Panc1 (cell line): ENCODE measurements around the gene ARID5B. TPM values are rescaled to one million over a fixed set of nuclear protein-coding genes. Genes with fewer than 3 reads are reported as not detected.

ENCODE experiments used
- ATAC-seq: fragments of 200-7000 bp; cut with Tn5 transposase; 2 replicates; pipeline ENCODE4 v1.9.1; 2020; ENCODE audit warnings: mild to moderate bottlenecking, moderate library complexity
- BruUV-seq: library from RNA; stranded (reverse); fragments of 400-500 nt; replicated peaks from 2 replicates; lab custom pipeline; 2021; lab: Mats Ljungman, UMichigan
- CTCF ChIA-PET: fragments of 300-600 bp; sonication (Branson Sonifier 250); formaldehyde crosslinking; loops from one replicate; lab custom pipeline; 2022; ENCODE audit warnings: antibody characterized with exemption; lab: Charles Lee
- POLR2A ChIA-PET: fragments of 300-600 bp; sonication (Branson Sonifier 250); formaldehyde crosslinking; loops from one replicate; lab custom pipeline; 2022; ENCODE audit warnings: antibody characterized with exemption; lab: Charles Lee
- DNase-seq: peaks from one replicate; pipeline ENCODE4 v3.0.0-alpha.2; 2010; ENCODE audit warnings: low read depth, low spot score
- H3K27ac ChIP-seq: 2 replicates; pipeline ENCODE4 v1.5.1; 2011; ENCODE audit warnings: mild to moderate bottlenecking, low read length, inconsistent platforms
- H3K27me3 ChIP-seq: fragments of 200-500 bp; sonication (Bioruptor generic); 2 replicates; pipeline ENCODE4 v1.6.0; 2014; ENCODE audit warnings: low read length, inconsistent platforms; ENCODE audit not compliant: control insufficient read depth, insufficient read depth
- H3K36me3 ChIP-seq: fragments of 200-500 bp; sonication (Bioruptor generic); 2 replicates; pipeline ENCODE4 v1.5.1; 2014; ENCODE audit warnings: inconsistent platforms, mild to moderate bottlenecking, low read length, moderate library complexity; ENCODE audit not compliant: control insufficient read depth, insufficient read depth
- H3K4me1 ChIP-seq: 2 replicates; pipeline ENCODE4 v1.5.1; 2011; ENCODE audit warnings: inconsistent platforms, mild to moderate bottlenecking, low read length, moderate library complexity; ENCODE audit not compliant: control insufficient read depth, insufficient read depth
- H3K4me3 ChIP-seq, 2 experiments: 2 replicates each; pipeline ENCODE4 v1.5.1; 2011 to 2012; ENCODE audit warnings: low read depth in 2 of 2, low read length in 2 of 2, mild to moderate bottlenecking in 2 of 2, inconsistent platforms in 1 of 2, moderate library complexity in 1 of 2
- H3K9me3 ChIP-seq: fragments of 200-500 bp; sonication (Bioruptor generic); 2 replicates; pipeline ENCODE4 v1.5.1; 2014; ENCODE audit warnings: low read depth, mild to moderate bottlenecking, inconsistent platforms, low read length, moderate library complexity; ENCODE audit not compliant: control insufficient read depth, insufficient read depth
- POLR2AphosphoS5 ChIP-seq: IDR thresholded peaks from 2 replicates; pipeline ENCODE4 v1.6.1; 2012; ENCODE audit warnings: mild to moderate bottlenecking, low read depth, low read length, moderate library complexity
- SIN3A ChIP-seq: IDR thresholded peaks from 2 replicates; pipeline ENCODE4 v1.6.1; 2012; ENCODE audit warnings: low read depth, mild to moderate bottlenecking, low read length, moderate library complexity, borderline replicate concordance; ENCODE audit not compliant: insufficient read depth
- TCF7L2 ChIP-seq: IDR thresholded peaks from 2 replicates; pipeline ENCODE4 v1.6.1; 2011; ENCODE audit warnings: mild to moderate bottlenecking, low read depth, low read length, inconsistent platforms
- in situ Hi-C: cut with HindIII; loops from 2 replicates; pipeline ENCODE4 v1.10.0; 2016; ENCODE audit warnings: low sequenced_read_pairs, low pct_unique_long_range_greater_than_20kb
- intact Hi-C: fragments of 100-400 bp; cut with micrococcal nuclease; formaldehyde crosslinking; loops from one replicate; pipeline ENCODE4 v1.10.0; 2022; ENCODE audit not compliant: unreplicated experiment
- total RNA-seq: library from RNA; stranded (reverse); gene quantifications from one replicate; pipeline ENCODE4 v1.2.1, GENCODE V29; 2021; ENCODE audit not compliant: unreplicated experiment
- TF ChIP-seq, protein P1 (sequence below): fragments of 450-650 bp; IDR thresholded peaks from 2 replicates; pipeline ENCODE4 v1.5.1; 2017; ENCODE audit warnings: mild to moderate bottlenecking
- TF ChIP-seq, protein P2 (sequence below), 2 experiments: IDR thresholded peaks; 2 replicates each; pipeline ENCODE4 v1.6.1; 2011 to 2012; ENCODE audit warnings: low read depth in 2 of 2, control low read depth in 1 of 2, low read length in 1 of 2, mild to moderate bottlenecking in 1 of 2, moderate library complexity in 1 of 2; ENCODE audit not compliant: insufficient read depth in 1 of 2

ARID5B gene
- total RNA-seq, 1 experiment from 2014 or later, result 22.7 TPM

DNA sequence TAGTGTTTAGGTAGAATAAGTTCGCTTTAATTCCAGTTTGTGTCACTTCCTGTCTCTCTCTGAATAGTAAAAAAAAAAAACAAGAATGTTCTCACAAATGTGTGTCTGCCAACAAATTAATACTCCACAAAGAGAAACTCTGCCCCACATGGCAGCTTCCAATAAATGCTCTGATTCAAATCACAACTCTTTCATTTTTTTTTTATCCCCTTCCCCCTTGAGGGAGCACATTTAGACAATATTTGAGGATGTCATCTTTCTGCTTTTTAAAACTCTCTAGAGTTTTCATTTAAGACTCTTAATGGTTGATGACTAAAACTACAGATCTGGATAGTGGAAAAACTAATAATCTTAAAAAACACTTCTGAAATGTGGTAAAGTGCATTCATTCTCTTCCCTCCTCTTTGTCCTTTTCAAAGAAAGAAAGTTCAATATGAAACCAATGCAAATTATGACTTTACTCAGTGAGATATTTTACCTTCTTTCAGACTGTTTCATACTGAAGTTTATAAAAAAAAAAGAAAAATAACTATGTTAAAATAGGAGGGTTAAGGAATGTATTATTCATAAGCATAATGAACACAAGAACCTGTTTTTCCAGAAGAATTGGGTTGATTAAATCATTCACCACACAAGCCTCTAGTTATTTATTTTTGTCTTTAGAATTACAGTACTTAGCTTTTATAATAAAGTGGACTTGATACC is 42.3 kb downstream of the ARID5B start:
- no peaks in the 10 kb centered on the region for H3K27me3 ChIP-seq
- BruUV-seq, result no TSS peak
- DNase-seq (no peak), ATAC-seq (no peak)
- no peak overlapping the region for H3K4me3 ChIP-seq
- peak overlapping the region; percentile 88 for H3K27ac ChIP-seq
- peaks cover 58% of the 10 kb centered on the region for H3K4me1 ChIP-seq
- no peaks in the 10 kb centered on the region for H3K9me3 ChIP-seq
- TF ChIP-seq, protein P1, sequence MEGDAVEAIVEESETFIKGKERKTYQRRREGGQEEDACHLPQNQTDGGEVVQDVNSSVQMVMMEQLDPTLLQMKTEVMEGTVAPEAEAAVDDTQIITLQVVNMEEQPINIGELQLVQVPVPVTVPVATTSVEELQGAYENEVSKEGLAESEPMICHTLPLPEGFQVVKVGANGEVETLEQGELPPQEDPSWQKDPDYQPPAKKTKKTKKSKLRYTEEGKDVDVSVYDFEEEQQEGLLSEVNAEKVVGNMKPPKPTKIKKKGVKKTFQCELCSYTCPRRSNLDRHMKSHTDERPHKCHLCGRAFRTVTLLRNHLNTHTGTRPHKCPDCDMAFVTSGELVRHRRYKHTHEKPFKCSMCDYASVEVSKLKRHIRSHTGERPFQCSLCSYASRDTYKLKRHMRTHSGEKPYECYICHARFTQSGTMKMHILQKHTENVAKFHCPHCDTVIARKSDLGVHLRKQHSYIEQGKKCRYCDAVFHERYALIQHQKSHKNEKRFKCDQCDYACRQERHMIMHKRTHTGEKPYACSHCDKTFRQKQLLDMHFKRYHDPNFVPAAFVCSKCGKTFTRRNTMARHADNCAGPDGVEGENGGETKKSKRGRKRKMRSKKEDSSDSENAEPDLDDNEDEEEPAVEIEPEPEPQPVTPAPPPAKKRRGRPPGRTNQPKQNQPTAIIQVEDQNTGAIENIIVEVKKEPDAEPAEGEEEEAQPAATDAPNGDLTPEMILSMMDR, result no peak; the same call in 1 of the 2 replicates
- TF ChIP-seq TCF7L2 (no peak), SIN3A (no peak), POLR2AphosphoS5 (no peak)
- TF ChIP-seq, protein P2, sequence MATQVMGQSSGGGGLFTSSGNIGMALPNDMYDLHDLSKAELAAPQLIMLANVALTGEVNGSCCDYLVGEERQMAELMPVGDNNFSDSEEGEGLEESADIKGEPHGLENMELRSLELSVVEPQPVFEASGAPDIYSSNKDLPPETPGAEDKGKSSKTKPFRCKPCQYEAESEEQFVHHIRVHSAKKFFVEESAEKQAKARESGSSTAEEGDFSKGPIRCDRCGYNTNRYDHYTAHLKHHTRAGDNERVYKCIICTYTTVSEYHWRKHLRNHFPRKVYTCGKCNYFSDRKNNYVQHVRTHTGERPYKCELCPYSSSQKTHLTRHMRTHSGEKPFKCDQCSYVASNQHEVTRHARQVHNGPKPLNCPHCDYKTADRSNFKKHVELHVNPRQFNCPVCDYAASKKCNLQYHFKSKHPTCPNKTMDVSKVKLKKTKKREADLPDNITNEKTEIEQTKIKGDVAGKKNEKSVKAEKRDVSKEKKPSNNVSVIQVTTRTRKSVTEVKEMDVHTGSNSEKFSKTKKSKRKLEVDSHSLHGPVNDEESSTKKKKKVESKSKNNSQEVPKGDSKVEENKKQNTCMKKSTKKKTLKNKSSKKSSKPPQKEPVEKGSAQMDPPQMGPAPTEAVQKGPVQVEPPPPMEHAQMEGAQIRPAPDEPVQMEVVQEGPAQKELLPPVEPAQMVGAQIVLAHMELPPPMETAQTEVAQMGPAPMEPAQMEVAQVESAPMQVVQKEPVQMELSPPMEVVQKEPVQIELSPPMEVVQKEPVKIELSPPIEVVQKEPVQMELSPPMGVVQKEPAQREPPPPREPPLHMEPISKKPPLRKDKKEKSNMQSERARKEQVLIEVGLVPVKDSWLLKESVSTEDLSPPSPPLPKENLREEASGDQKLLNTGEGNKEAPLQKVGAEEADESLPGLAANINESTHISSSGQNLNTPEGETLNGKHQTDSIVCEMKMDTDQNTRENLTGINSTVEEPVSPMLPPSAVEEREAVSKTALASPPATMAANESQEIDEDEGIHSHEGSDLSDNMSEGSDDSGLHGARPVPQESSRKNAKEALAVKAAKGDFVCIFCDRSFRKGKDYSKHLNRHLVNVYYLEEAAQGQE (IDR thresholded peaks at IDR 0.05; ENCODE audit: insufficient read depth in 1 of 2, low read depth in 2 of 2, low read length in 1 of 2), result no peak
- ChIA-PET CTCF (interaction anchor here (0.7 kb wide), 2 partner anchors 24 to 182 kb away, joined by 3 to 10 read pairs; no protein-coding TSS in a partner anchor), POLR2A (interaction anchor here (0.7 kb wide), 1 partner anchor 98 kb away, joined by 4 read pairs; no protein-coding TSS in a partner anchor)
- in situ Hi-C loops, result no loop called here
- intact Hi-C loops, result no loop called here
- no peaks in the 10 kb centered on the region; the same call in 1 of the 2 replicates for H3K36me3 ChIP-seq

DNA sequence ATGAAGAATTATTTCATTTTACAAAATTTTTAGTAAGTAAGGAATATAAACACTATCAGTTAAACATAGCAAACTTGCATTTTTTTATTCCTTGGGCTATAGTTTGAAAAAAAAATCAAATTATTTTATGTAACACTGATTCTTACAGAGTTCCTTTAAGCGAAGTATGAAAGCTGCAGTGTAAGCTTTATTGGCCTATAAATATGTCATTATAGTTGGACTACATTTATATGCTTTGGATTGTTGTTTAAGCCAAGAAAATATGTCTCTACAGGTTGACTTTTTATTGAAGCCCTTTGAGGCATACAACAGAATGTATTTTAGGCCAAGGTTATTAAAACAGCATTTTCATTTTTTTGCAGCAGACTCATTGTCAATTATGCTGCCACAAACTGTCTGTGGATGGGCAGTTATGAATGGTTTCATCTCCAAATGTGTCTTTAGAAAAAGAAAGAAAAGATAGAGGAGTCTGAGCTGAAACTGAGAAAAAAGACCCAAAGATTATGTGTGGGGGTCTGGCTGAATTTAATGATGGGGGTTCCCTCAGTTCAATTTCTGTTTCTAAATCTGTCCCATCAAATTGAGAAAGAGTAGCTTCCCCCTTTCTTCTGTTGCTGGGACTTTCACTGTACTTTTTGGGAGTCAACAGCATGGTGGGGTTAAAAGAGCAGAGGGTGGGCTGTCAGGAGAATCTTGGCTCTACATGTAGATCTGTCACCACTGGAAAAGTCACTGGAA is 43.1 kb downstream of the ARID5B start:
- no TSS peak for BruUV-seq
- Histone ChIP-seq H3K4me3 (no peak overlapping the region), H3K36me3 (no peaks in the 10 kb centered on the region; the same call in 1 of the 2 replicates), H3K27me3 (no peaks in the 10 kb centered on the region), H3K4me1 (peaks cover 50% of the 10 kb centered on the region), H3K9me3 (no peaks in the 10 kb centered on the region), H3K27ac (peak overlapping the region; percentile 88)
- TF ChIP-seq, protein P1, result no peak
- TF ChIP-seq TCF7L2, result peak; percentile 68
- no peak for TF ChIP-seq POLR2AphosphoS5
- ATAC-seq (no peak), DNase-seq (no peak)
- intact Hi-C loops (no loop called here), in situ Hi-C loops (no loop called here)
- ChIA-PET POLR2A (interaction anchor here (0.7 kb wide), 1 partner anchor 98 kb away, joined by 4 read pairs; no protein-coding TSS in a partner anchor), CTCF (no interaction called here)
